HG02870 (cell line): ENCODE measurements around the gene PRICKLE1.
"Not testable (repeated sequence)": the region's sequence is repeated elsewhere in the genome, so short reads cannot be mapped to it uniquely, and the experiment has no call there.

ENCODE experiments used
- ATAC-seq: cut with Tn5 transposase; IDR thresholded peaks from one replicate; pipeline ENCODE4 v1.9.1; 2021; ENCODE audit warnings: mild to moderate bottlenecking, moderate library complexity; ENCODE audit not compliant: unreplicated experiment

Gene PRICKLE1

GRCh38 chr12:42557586-42558172, 31.9 kb downstream of the PRICKLE1 start:
- ATAC-seq: no peak

- ATAC-seq: no peak
Observed at GRCh38 chr12:42556917-42557316, 32.6 kb downstream of the PRICKLE1 start.

DNA sequence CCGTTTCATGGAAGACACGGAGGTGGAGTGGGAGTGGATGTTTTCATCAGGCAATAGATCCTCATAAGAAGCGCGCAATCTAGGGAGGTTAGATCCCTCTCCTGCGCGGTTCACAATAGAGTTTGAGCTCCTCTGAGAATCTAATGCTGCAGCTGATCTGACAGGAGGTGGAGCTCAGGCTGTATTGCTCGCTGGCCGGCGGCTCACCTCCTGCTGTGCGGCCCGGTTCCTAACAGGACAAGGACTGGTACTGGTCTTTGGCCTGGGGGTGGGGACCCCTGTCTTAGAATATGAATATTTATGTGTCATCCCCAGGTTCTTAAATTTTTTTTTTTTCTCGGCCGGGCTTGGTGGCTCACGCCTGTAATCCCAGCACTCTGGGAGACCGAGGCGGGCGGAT, 36.7 kb downstream of the PRICKLE1 start:
- ATAC-seq: no peak

GRCh38 chr12:42550800-42551199, 38.7 kb downstream of the PRICKLE1 start:
- ATAC-seq: no peak

GRCh38 chr12:42546709-42547108, 42.8 kb downstream of the PRICKLE1 start:
- no peak for ATAC-seq

DNA sequence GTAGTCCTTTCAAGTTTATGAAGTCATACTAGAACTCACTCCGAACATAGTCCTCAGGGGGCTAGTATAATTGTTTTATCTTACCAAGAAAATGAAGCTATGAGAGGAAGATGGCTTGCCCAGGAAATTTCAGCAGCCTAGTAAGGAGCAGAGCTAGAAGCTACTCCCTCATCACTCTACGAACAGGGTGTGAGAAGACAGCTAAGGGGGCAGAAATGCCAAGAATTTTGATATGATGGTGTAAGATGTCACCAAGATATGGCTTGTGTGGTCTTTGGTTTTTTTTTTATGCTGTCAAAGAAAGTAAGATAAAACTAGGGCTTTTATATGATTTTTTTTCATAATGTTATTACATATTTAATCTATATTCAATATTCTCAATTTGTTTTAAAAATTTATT, 47.6 kb downstream of the PRICKLE1 start:
- no peak for ATAC-seq

DNA sequence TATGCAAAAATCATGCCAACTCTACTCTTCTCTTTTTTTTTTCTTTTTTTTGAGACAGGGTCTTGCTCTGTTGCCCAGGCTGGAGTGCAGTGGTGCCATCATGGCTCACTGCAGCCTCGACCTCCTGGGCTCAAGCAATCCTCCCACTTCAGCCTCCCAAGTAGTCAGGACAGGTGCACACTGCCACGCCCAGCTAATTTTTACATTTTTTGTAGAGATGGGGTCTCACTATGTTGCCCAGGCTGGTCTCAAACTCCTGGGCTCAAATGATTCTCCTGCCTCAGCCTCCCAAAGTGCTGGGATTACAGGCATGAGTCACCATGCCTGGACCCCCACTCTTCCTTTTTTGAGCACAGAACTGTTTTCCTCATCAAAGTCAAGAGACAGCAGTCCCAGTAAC, 48.2 kb downstream of the PRICKLE1 start:
- not testable (repeated sequence) for ATAC-seq

- ATAC-seq: no peak
Observed at GRCh38 chr12:42539696-42540095, 49.9 kb downstream of the PRICKLE1 start.

DNA sequence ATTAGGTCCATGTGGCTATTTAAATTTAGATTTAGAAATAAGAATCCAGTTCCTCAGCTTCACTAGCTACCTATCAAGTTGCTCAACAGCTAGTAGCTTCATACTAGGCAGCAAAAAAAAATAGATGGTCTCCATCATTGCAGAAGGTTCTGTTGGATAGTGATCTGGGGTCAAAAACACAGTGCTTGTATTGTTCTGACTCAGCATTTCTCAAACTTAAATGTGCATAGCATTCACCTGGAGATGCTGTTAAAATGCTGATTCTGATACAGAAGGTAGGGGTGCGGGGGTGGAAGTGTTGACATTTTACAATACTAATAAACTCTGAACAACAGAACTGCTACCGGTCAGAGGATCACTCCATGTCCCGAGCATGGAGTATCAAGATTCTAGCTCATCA, 51.3 kb downstream of the PRICKLE1 start:
- ATAC-seq: no peak

GRCh38 chr12:42534184-42534838, 55.2 kb downstream of the PRICKLE1 start:
- ATAC-seq: no peak

- ATAC-seq: no peak
Observed at GRCh38 chr12:42530284-42530683, 59.3 kb downstream of the PRICKLE1 start.

- ATAC-seq: no peak
Observed at GRCh38 chr12:42525444-42525843, 64.1 kb downstream of the PRICKLE1 start.

DNA sequence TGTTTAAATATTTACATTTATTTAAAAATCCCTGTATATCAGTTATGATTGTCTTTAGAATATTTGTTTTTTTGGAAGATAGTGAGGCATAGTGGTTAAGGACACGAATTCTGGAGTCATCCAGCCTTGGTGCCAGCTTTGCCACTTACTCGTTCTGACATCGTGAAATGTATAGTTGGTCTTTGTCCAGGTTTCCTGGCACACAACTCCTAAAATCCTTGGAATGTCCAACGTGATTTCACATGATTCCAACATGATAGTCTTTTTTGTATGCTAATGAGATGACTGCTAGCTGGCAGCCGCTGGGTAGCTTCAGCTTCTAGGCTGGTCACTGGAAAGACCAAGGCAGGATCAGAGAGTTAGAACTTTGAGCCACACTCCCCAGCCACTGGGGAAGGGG, 64.8 kb downstream of the PRICKLE1 start:
- no peak for ATAC-seq

GRCh38 chr12:42516573-42516972, 73.0 kb downstream of the PRICKLE1 start:
- no peak for ATAC-seq

DNA sequence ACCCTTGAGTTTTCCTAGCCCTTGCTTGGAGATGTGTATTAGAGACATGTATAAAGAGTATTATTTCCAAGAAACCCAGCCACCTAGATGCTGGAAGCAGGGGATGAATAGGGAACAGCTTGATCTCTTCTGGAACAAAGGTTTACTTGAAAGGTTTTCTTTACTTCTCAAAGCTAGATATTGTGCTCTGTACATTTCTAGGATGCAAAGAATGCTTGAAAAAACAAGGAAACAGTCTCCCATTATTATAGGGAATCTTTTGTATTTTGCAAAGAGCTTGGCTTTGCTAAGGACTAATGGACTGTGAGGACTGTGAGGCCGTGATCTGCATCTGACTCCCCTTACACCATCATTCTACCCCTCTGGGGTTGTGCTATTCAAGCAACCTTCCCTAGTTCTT, 77.9 kb downstream of the PRICKLE1 start:
- ATAC-seq: no peak

GRCh38 chr12:42510823-42511222, 78.7 kb downstream of the PRICKLE1 start:
- ATAC-seq: no peak

DNA sequence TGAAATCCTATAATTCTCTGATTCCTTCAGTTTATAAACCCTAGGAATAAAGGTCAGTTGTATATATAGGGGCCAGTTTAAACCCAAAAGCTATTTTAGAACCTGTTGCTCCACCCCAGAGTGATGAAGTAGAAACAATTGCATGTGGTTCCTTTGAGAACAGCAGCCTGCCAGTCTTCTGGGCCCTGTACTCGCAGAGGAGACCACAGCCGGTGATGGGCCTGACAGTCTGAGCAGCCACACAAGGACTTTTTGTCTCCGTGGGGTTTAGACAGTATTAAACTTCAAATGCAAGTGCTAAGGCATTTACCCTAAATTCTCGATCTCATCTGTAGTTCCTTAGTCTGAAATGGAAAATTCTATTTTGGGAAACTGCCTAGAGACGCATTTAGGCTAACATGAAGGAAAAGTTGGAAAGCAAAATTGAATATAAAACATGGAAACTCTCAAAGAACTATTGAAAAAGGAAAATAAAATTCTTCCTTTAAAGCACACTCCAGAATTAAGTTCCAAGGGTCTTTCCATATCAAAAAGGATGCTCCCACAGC, 80.6 kb downstream of the PRICKLE1 start:
- no peak for ATAC-seq

DNA sequence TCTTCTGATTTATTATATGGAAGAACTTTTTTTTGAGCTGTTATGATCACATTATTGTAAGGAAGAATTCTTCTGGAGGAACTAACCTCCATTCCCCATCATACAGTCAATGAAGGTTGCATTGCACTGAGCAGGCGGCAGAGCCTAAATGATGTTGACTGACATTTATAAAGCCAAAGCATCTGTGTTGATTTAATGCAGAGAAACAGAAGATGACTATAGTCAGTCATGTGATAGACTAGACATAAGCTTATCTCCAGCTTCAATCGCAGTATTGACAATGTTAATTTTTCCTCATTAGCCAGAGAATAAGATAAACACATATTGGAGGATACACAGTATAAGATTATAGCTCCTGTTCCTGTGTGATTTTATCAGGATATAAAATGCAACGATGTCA, 82.0 kb downstream of the PRICKLE1 start:
- no peak for ATAC-seq

- no peak for ATAC-seq
Observed at GRCh38 chr12:42507081-42507480, 82.5 kb downstream of the PRICKLE1 start.

DNA sequence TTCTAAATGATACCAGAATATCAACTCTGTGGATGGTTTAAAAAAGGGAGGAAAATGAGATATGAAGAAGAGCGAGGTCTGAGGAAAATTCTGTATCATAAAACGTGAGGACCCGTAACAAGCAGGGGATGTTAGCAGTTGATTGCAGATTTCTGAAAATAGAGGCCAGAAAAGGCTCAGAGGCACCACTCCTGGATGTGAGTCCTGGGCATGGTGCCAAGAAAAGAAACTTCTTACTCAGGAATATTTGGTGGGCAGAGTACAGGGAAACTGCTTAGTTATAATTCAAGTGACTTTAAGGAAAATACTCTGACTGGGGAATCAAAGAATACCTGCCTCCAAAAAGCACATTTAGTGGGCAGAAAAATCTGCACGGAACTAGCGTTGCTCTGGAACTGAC, 85.5 kb downstream of the PRICKLE1 start:
- no peak for ATAC-seq

GRCh38 chr12:42502682-42503081, 86.9 kb downstream of the PRICKLE1 start:
- no peak for ATAC-seq

- ATAC-seq: no peak
Observed at GRCh38 chr12:42498549-42499247, 90.8 kb downstream of the PRICKLE1 start.
